ENCODE data around the gene OIT3.
"Not testable (repeated sequence)": the region's sequence is repeated elsewhere in the genome, so short reads cannot be mapped to it uniquely, and the experiment has no call there.

Gene OIT3

DNA sequence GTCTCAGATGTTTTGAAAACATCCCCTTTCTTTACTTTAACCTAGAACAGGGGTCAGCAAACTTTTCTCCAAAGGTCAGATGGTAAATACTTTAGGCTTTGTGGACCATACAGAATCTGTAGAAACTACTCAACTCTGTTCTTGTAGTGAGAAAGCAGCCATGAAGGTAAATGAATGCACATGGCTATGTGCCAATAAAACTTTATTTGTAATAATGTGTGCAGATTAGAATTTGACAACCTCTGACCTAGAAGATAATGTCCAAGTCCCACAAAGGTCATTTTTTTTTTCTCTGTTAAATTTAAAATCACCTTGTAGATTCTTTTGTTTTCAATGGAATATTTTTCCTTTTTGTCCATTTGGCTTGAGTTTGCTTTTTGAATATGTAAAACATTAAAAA, 17.2 kb downstream of the OIT3 start:
- H3K9ac ChIP-seq, result no peak overlapping the region
- TF ChIP-seq, protein P1, sequence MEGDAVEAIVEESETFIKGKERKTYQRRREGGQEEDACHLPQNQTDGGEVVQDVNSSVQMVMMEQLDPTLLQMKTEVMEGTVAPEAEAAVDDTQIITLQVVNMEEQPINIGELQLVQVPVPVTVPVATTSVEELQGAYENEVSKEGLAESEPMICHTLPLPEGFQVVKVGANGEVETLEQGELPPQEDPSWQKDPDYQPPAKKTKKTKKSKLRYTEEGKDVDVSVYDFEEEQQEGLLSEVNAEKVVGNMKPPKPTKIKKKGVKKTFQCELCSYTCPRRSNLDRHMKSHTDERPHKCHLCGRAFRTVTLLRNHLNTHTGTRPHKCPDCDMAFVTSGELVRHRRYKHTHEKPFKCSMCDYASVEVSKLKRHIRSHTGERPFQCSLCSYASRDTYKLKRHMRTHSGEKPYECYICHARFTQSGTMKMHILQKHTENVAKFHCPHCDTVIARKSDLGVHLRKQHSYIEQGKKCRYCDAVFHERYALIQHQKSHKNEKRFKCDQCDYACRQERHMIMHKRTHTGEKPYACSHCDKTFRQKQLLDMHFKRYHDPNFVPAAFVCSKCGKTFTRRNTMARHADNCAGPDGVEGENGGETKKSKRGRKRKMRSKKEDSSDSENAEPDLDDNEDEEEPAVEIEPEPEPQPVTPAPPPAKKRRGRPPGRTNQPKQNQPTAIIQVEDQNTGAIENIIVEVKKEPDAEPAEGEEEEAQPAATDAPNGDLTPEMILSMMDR (conservative IDR thresholded peaks at IDR 0.05; ENCODE audit: low read depth, low read length), result no peak
- H3K4me1 ChIP-seq (ENCODE audit: low read depth, poor library complexity, severe bottlenecking), result no peaks in the 10 kb centered on the region
- H3K4me2 ChIP-seq, result no peak overlapping the region
- H2AFZ ChIP-seq (ENCODE audit: low read depth), result no peak overlapping the region
- no peaks in the 10 kb centered on the region for H4K20me1 ChIP-seq (ENCODE audit: insufficient read depth)
- H3K4me3 ChIP-seq (IDR thresholded peaks at IDR 0.05; ENCODE audit: insufficient read depth, low read depth, low read length), result no peak overlapping the region
- no peaks in the 10 kb centered on the region for H3K79me2 ChIP-seq (ENCODE audit: insufficient read depth, low read depth)
- no peaks in the 10 kb centered on the region for H3K36me3 ChIP-seq (ENCODE audit: insufficient read depth)
- no peaks in the 10 kb centered on the region for H3K27me3 ChIP-seq (ENCODE audit: insufficient read depth, low read depth)
- no peak overlapping the region for H3K27ac ChIP-seq

DNA sequence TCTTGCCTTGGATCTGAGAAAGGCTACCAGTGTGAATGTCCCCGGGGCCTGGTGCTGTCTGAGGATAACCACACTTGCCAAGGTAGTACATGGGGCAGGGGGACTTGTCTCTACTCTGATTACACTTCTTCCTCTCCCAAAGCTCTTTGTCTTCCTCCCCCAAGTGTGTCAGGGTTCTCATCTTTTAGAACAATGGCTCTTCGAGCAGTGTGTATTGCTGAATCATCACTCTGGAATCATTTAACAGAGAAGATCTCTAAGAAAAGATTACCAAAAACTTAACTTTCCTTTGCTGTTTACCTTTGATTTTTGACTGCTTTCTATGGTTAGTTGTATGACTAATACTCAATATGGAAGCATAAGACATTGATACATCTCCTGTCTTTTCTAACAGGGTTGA, 18.2 kb downstream of the OIT3 start:
- Histone ChIP-seq H3K27ac (no peak overlapping the region), H3K36me3 (ENCODE audit: insufficient read depth) (no peaks in the 10 kb centered on the region), H4K20me1 (ENCODE audit: insufficient read depth) (no peaks in the 10 kb centered on the region), H3K4me3 (IDR thresholded peaks at IDR 0.05; ENCODE audit: insufficient read depth, low read depth, low read length) (no peak overlapping the region), H3K4me1 (ENCODE audit: low read depth, poor library complexity, severe bottlenecking) (no peaks in the 10 kb centered on the region), H3K9ac (no peak overlapping the region), H3K27me3 (ENCODE audit: insufficient read depth, low read depth) (no peaks in the 10 kb centered on the region), H3K79me2 (ENCODE audit: insufficient read depth, low read depth) (no peaks in the 10 kb centered on the region), H2AFZ (ENCODE audit: low read depth) (no peak overlapping the region), H3K4me2 (no peak overlapping the region)
- TF ChIP-seq, protein P1 (conservative IDR thresholded peaks at IDR 0.05; ENCODE audit: low read depth, low read length), result no peak

DNA sequence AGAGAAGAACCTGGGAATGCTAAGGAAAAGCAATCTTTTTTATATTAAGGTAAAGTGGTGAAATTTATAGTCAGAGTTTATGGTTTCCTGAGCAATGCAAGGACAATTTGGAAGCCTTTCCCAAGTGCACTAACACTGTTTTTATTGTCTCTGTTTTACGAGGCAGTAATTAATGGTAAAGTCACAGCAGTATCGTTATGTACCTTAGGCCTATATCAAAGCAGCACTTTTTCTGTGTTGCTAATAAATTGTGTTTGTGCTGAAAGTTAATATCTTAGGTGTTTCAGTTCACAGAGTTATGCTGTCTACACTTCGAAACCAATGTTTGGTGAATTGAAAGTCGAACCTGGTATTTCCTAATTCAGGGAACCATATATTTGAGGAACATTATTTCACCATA, 19.2 kb downstream of the OIT3 start:
- no peaks in the 10 kb centered on the region for H4K20me1 ChIP-seq (ENCODE audit: insufficient read depth)
- H3K27ac ChIP-seq, result no peak overlapping the region
- no peak overlapping the region for H2AFZ ChIP-seq (ENCODE audit: low read depth)
- no peaks in the 10 kb centered on the region for H3K4me1 ChIP-seq (ENCODE audit: low read depth, poor library complexity, severe bottlenecking)
- H3K4me3 ChIP-seq (IDR thresholded peaks at IDR 0.05; ENCODE audit: insufficient read depth, low read depth, low read length), result no peak overlapping the region
- TF ChIP-seq, protein P1 (conservative IDR thresholded peaks at IDR 0.05; ENCODE audit: low read depth, low read length), result no peak
- H3K4me2 ChIP-seq, result no peak overlapping the region
- no peaks in the 10 kb centered on the region for H3K27me3 ChIP-seq (ENCODE audit: insufficient read depth, low read depth)
- no peaks in the 10 kb centered on the region for H3K36me3 ChIP-seq (ENCODE audit: insufficient read depth)
- no peak overlapping the region for H3K9ac ChIP-seq
- no peaks in the 10 kb centered on the region for H3K79me2 ChIP-seq (ENCODE audit: insufficient read depth, low read depth)

DNA sequence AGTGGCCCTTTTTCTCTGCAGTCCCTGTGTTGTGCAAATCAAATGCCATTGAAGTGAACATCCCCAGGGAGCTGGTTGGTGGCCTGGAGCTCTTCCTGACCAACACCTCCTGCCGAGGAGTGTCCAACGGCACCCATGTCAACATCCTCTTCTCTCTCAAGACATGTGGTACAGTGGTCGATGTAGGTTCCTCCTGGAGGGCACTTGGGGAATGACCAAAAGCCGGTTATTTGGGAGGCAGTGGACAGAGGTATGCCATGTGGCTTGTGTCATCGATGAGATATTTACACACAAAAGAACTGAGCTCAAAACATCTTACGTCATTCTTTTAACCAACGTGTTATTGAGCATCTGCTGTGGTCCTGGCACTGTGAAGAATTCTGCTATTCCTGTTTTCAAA, 19.7 kb downstream of the OIT3 start:
- no peak overlapping the region for H3K4me2 ChIP-seq
- TF ChIP-seq, protein P1 (conservative IDR thresholded peaks at IDR 0.05; ENCODE audit: low read depth, low read length), result no peak
- H3K4me3 ChIP-seq (IDR thresholded peaks at IDR 0.05; ENCODE audit: insufficient read depth, low read depth, low read length), result no peak overlapping the region
- no peaks in the 10 kb centered on the region for H3K4me1 ChIP-seq (ENCODE audit: low read depth, poor library complexity, severe bottlenecking)
- H3K79me2 ChIP-seq (ENCODE audit: insufficient read depth, low read depth), result no peaks in the 10 kb centered on the region
- no peak overlapping the region for H2AFZ ChIP-seq (ENCODE audit: low read depth)
- H3K27ac ChIP-seq, result no peak overlapping the region
- no peaks in the 10 kb centered on the region for H3K36me3 ChIP-seq (ENCODE audit: insufficient read depth)
- no peaks in the 10 kb centered on the region for H3K27me3 ChIP-seq (ENCODE audit: insufficient read depth, low read depth)
- H3K9ac ChIP-seq, result no peak overlapping the region
- no peaks in the 10 kb centered on the region for H4K20me1 ChIP-seq (ENCODE audit: insufficient read depth)

DNA sequence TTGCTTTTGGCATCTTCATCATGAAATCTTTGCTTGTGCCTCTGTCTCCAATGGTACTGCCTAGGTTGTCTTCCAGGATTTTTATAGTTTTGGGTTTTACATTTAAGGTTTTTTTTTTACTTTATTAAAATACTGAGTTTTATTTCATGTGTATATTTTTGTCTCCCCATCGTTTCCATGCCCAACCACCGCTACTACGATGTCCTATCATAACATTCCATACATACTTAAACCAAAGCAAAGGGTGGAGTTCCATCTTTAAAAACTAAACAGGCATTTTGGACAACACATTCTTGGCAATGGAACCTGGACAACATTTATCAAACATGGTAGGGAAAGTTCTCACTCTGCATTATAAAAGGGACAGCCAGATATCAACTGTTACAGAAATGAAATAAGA, 23.7 kb downstream of the OIT3 start:
- not testable (repeated sequence) for H3K36me3 ChIP-seq (ENCODE audit: insufficient read depth); H3K4me3 ChIP-seq (IDR thresholded peaks at IDR 0.05; ENCODE audit: insufficient read depth, low read depth, low read length); H3K79me2 ChIP-seq (ENCODE audit: insufficient read depth, low read depth); H2AFZ ChIP-seq (ENCODE audit: low read depth); H3K4me2 ChIP-seq; H3K27ac ChIP-seq; H3K9ac ChIP-seq; H3K27me3 ChIP-seq (ENCODE audit: insufficient read depth, low read depth); H4K20me1 ChIP-seq (ENCODE audit: insufficient read depth); H3K4me1 ChIP-seq (ENCODE audit: low read depth, poor library complexity, severe bottlenecking)

DNA sequence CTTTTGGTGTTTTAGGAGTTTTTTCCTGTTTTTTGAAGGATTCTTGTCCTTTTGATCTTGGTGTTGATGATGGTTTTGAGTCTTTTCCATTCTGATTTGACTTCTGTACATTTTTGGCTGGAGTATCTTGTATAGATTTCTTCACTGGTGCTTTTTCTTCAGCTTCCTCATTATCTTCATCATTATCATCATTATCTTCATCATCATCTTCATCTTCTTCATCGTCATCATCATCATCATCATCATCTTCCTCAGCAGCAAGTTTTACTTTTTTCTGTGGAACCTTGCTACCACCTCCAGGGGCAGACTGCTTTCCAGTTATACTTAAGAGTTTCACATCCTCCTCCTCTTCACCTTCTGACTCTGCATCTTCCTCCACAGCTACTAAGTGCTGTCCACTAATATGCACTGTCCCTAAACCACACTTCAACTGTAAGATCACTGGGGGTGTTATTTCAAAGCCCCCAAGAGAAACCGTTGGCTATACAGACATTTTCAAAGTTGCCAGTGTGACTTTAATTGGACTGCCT, 24.3 kb downstream of the OIT3 start:
- not testable (repeated sequence) for H2AFZ ChIP-seq (ENCODE audit: low read depth)

More for the DNA sequence above, 24.3 kb downstream of the OIT3 start:
- H3K27ac ChIP-seq; H3K79me2 ChIP-seq (ENCODE audit: insufficient read depth, low read depth); H3K4me1 ChIP-seq (ENCODE audit: low read depth, poor library complexity, severe bottlenecking); H4K20me1 ChIP-seq (ENCODE audit: insufficient read depth); H3K4me2 ChIP-seq; H3K27me3 ChIP-seq (ENCODE audit: insufficient read depth, low read depth); H3K36me3 ChIP-seq (ENCODE audit: insufficient read depth); H3K9ac ChIP-seq; H3K4me3 ChIP-seq (IDR thresholded peaks at IDR 0.05; ENCODE audit: insufficient read depth, low read depth, low read length): not testable (repeated sequence)
